NT2/D1 (cell line): ENCODE measurements around the gene DPM3.

ENCODE experiments used
- SUZ12 ChIP-seq: IDR thresholded peaks from 2 replicates; pipeline ENCODE4 v1.6.1; 2011; ENCODE audit not compliant: insufficient read length, insufficient read depth; ENCODE audit errors: extremely low read depth
- YY1 ChIP-seq: IDR thresholded peaks from 2 replicates; pipeline ENCODE4 v1.6.1; 2011; ENCODE audit not compliant: insufficient read length, insufficient read depth
- ZNF274 ChIP-seq: IDR thresholded peaks from 2 replicates; pipeline ENCODE4 v1.6.1; 2011; ENCODE audit warnings: mild to moderate bottlenecking, low read depth, low read length

- no peak for TF ChIP-seq SUZ12
- no peak for TF ChIP-seq ZNF274
- TF ChIP-seq YY1: no peak
These were observed 36.3 kb upstream of the DPM3 start for GRCh38 chr1:155176544-155177071.
